ENCODE data around the gene PRDM16. TPM values are rescaled to one million over a fixed set of nuclear protein-coding genes. Genes with fewer than 3 reads are reported as not detected.

PRDM16 gene
- total and polyA plus RNA-seq, 2 of the 13 experiments (the other 11 are each of a cell fraction or from before 2014, with no cell fraction given) = 0.15 to 0.81 TPM

DNA sequence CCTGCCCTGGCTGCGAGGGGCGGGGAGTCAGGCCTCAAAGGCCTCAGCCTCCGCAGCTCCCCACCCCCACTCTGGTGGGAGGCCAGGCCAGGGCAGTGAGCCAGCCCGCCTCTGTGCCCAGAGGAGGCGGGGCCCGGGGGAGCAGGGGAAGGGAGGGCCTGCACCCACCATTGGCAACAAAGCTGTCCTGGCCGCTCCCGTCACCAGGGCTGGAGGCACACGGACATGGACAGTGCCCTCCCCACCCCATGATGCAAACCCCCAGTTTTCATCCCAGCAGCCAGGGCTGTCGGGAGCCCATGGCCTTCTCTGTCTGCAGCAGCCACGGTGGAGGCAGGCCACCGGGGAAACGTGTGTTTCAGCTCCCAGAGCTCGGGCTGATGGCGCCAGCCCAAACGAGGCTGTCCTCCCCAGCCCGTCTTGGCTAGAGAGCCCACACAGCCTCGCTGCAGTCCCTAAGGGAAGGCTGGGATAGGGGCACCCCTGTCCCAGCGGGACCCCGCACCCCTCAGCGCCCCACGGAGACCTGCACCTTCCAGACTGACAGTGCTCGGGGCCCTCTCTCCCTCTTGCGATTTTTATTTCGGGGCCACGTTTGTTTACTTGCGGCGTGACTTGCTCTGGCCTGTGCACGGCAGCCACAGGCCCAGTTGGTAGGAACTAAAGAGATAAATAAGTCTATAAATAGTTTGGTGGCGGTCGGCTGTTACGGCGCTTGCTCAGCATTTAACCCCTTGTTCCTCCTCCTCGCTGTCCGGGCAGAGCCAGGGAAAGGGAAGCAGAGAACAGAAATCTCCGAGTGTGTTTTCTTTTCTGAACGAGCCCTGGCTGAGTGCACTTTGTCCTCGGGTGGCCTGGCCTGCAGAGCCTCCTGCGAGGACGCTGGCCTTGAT lies 101.8 kb downstream of the PRDM16 start (continued):
- no peak for TF ChIP-seq ZNF143 (CRISPR knock-in tag; IDR thresholded peaks at IDR 0.05)
- TF ChIP-seq ZNF44 (CRISPR knock-in tag; IDR thresholded peaks at IDR 0.05) = no peak
- peak; percentile 17; the same call in 1 of the 2 replicates for TF ChIP-seq STAG1 (CRISPR knock-in tag; IDR thresholded peaks at IDR 0.05)
- TF ChIP-seq ZSCAN30 (CRISPR knock-in tag; IDR thresholded peaks at IDR 0.05) = no peak
- TF ChIP-seq ZNF780A (CRISPR knock-in tag; IDR thresholded peaks at IDR 0.05) = no peak
- no peak for TF ChIP-seq ZNF709 (CRISPR knock-in tag; IDR thresholded peaks at IDR 0.05)
- TF ChIP-seq GPN1 (CRISPR knock-in tag; IDR thresholded peaks at IDR 0.05; ENCODE audit: borderline replicate concordance) = no peak
- no peak for TF ChIP-seq ZNF557 (CRISPR knock-in tag; IDR thresholded peaks at IDR 0.05)
- no peak for TF ChIP-seq ZNF224 (CRISPR knock-in tag; IDR thresholded peaks at IDR 0.05)
- no peak for TF ChIP-seq RAD51 (IDR thresholded peaks at IDR 0.05; ENCODE audit: borderline replicate concordance)
- TF ChIP-seq ZBTB3 (CRISPR knock-in tag; IDR thresholded peaks at IDR 0.05; ENCODE audit: borderline replicate concordance, low read depth) = no peak
- TF ChIP-seq, protein P1, sequence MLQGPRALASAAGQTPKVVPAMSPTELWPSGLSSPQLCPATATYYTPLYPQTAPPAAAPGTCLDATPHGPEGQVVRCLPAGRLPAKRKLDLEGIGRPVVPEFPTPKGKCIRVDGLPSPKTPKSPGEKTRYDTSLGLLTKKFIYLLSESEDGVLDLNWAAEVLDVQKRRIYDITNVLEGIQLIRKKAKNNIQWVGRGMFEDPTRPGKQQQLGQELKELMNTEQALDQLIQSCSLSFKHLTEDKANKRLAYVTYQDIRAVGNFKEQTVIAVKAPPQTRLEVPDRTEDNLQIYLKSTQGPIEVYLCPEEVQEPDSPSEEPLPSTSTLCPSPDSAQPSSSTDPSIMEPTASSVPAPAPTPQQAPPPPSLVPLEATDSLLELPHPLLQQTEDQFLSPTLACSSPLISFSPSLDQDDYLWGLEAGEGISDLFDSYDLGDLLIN (CRISPR knock-in tag; IDR thresholded peaks at IDR 0.05; ENCODE audit: borderline replicate concordance) = no peak
- TF ChIP-seq KAT2B (IDR thresholded peaks at IDR 0.05; ENCODE audit: borderline replicate concordance, low read depth, low read length) = no peak
- TF ChIP-seq NCOR1 (IDR thresholded peaks at IDR 0.05; ENCODE audit: borderline replicate concordance, low read length) = no peak
- TF ChIP-seq, protein P2, sequence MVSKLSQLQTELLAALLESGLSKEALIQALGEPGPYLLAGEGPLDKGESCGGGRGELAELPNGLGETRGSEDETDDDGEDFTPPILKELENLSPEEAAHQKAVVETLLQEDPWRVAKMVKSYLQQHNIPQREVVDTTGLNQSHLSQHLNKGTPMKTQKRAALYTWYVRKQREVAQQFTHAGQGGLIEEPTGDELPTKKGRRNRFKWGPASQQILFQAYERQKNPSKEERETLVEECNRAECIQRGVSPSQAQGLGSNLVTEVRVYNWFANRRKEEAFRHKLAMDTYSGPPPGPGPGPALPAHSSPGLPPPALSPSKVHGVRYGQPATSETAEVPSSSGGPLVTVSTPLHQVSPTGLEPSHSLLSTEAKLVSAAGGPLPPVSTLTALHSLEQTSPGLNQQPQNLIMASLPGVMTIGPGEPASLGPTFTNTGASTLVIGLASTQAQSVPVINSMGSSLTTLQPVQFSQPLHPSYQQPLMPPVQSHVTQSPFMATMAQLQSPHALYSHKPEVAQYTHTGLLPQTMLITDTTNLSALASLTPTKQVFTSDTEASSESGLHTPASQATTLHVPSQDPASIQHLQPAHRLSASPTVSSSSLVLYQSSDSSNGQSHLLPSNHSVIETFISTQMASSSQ (IDR thresholded peaks at IDR 0.05; ENCODE audit: low read depth) = no peak
- TF ChIP-seq, protein P2 (CRISPR knock-in tag; IDR thresholded peaks at IDR 0.05; ENCODE audit: borderline replicate concordance) = no peak
- TF ChIP-seq KDM2A (CRISPR knock-in tag; IDR thresholded peaks at IDR 0.05; ENCODE audit: borderline replicate concordance, low read depth) = no peak; the same call in 1 of the 2 replicates
- peak; percentile 42; the same call in 1 of the 2 replicates for TF ChIP-seq ZNF225 (CRISPR knock-in tag; IDR thresholded peaks at IDR 0.05)
- TF ChIP-seq, protein P3, sequence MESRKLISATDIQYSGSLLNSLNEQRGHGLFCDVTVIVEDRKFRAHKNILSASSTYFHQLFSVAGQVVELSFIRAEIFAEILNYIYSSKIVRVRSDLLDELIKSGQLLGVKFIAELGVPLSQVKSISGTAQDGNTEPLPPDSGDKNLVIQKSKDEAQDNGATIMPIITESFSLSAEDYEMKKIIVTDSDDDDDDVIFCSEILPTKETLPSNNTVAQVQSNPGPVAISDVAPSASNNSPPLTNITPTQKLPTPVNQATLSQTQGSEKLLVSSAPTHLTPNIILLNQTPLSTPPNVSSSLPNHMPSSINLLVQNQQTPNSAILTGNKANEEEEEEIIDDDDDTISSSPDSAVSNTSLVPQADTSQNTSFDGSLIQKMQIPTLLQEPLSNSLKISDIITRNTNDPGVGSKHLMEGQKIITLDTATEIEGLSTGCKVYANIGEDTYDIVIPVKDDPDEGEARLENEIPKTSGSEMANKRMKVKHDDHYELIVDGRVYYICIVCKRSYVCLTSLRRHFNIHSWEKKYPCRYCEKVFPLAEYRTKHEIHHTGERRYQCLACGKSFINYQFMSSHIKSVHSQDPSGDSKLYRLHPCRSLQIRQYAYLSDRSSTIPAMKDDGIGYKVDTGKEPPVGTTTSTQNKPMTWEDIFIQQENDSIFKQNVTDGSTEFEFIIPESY (CRISPR knock-in tag; IDR thresholded peaks at IDR 0.05) = no peak
- TF ChIP-seq, protein P4, sequence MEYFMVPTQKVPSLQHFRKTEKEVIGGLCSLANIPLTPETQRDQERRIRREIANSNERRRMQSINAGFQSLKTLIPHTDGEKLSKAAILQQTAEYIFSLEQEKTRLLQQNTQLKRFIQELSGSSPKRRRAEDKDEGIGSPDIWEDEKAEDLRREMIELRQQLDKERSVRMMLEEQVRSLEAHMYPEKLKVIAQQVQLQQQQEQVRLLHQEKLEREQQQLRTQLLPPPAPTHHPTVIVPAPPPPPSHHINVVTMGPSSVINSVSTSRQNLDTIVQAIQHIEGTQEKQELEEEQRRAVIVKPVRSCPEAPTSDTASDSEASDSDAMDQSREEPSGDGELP (IDR thresholded peaks at IDR 0.05; ENCODE audit: borderline replicate concordance, low read depth) = no peak; the same call in 1 of the 2 replicates
